HUES48 (cell line): ENCODE results near the gene WFDC12.
"Not testable (repeated sequence)": the region's sequence is repeated elsewhere in the genome, so short reads cannot be mapped to it uniquely, and the experiment has no call there.

Experiments used
- H3K27ac ChIP-seq: one replicate; pipeline ENCODE4 v1.7.0; 2013; ENCODE audit warnings: low read depth, low read length, inconsistent platforms
- H3K27me3 ChIP-seq: 2 replicates; pipeline ENCODE4 v1.6.1; 2013; ENCODE audit warnings: mild to moderate bottlenecking, low read length; ENCODE audit not compliant: control insufficient read depth, insufficient read depth
- H3K36me3 ChIP-seq: 2 replicates; pipeline ENCODE4 v1.6.1; 2013; ENCODE audit warnings: low read length; ENCODE audit not compliant: control insufficient read depth, insufficient read depth
- H3K4me1 ChIP-seq: 2 replicates; pipeline ENCODE4 v1.6.1; 2013; ENCODE audit warnings: mild to moderate bottlenecking, low read length; ENCODE audit not compliant: control insufficient read depth, insufficient read depth
- H3K4me3 ChIP-seq: 2 replicates; pipeline ENCODE4 v1.5.1; 2013; ENCODE audit warnings: mild to moderate bottlenecking, low read depth, low read length
- H3K9ac ChIP-seq: 2 replicates; pipeline ENCODE4 v1.6.1; 2013; ENCODE audit warnings: mild to moderate bottlenecking, low read depth, low read length, moderate library complexity
- H3K9me3 ChIP-seq: 2 replicates; pipeline ENCODE4 v1.6.1; 2013; ENCODE audit warnings: low read length; ENCODE audit not compliant: control insufficient read depth, insufficient read depth

WFDC12 gene

GRCh38 chr20:45149062-45149461, 24.8 kb upstream of the WFDC12 start:
- H3K4me3 ChIP-seq = no peak overlapping the region
- no peaks in the 10 kb centered on the region for H3K4me1 ChIP-seq
- H3K9me3 ChIP-seq = no peaks in the 10 kb centered on the region
- no peak overlapping the region for H3K27ac ChIP-seq
- no peak overlapping the region for H3K9ac ChIP-seq
- H3K27me3 ChIP-seq = peaks cover 11% of the 10 kb centered on the region; the same call in 1 of the 2 replicates
- H3K36me3 ChIP-seq = no peaks in the 10 kb centered on the region

- Histone ChIP-seq H3K4me1 (no peaks in the 10 kb centered on the region), H3K27ac (no peak overlapping the region), H3K4me3 (no peak overlapping the region), H3K36me3 (no peaks in the 10 kb centered on the region), H3K27me3 (no peaks in the 10 kb centered on the region), H3K9ac (no peak overlapping the region), H3K9me3 (peaks cover 3% of the 10 kb centered on the region; the same call in 1 of the 2 replicates)
Observed at GRCh38 chr20:45140836-45141235, 16.6 kb upstream of the WFDC12 start.

- H3K27ac ChIP-seq, H3K9ac ChIP-seq, H3K36me3 ChIP-seq, H3K4me1 ChIP-seq, H3K4me3 ChIP-seq, H3K27me3 ChIP-seq, H3K9me3 ChIP-seq: not testable (repeated sequence)
Observed at GRCh38 chr20:45139733-45140375, 15.6 kb upstream of the WFDC12 start.

- no peaks in the 10 kb centered on the region for H3K36me3 ChIP-seq
- peaks cover 3% of the 10 kb centered on the region; the same call in 1 of the 2 replicates for H3K9me3 ChIP-seq
- no peak overlapping the region for H3K4me3 ChIP-seq
- H3K27me3 ChIP-seq = no peaks in the 10 kb centered on the region
- no peaks in the 10 kb centered on the region for H3K4me1 ChIP-seq
- H3K9ac ChIP-seq = no peak overlapping the region
- H3K27ac ChIP-seq = no peak overlapping the region
Observed at GRCh38 chr20:45138561-45139300, 14.5 kb upstream of the WFDC12 start.

- Histone ChIP-seq H3K9ac (no peak overlapping the region), H3K4me1 (no peaks in the 10 kb centered on the region), H3K27me3 (no peaks in the 10 kb centered on the region), H3K27ac (no peak overlapping the region), H3K9me3 (peaks cover 3% of the 10 kb centered on the region; the same call in 1 of the 2 replicates), H3K36me3 (no peaks in the 10 kb centered on the region), H3K4me3 (no peak overlapping the region)
Observed at GRCh38 chr20:45136911-45137310, 12.6 kb upstream of the WFDC12 start.

- Histone ChIP-seq H3K27me3 (no peaks in the 10 kb centered on the region; the same call in 1 of the 2 replicates), H3K36me3 (no peaks in the 10 kb centered on the region), H3K9me3 (no peaks in the 10 kb centered on the region), H3K9ac (no peak overlapping the region), H3K4me1 (no peaks in the 10 kb centered on the region), H3K4me3 (no peak overlapping the region), H3K27ac (no peak overlapping the region)
Observed at GRCh38 chr20:45128099-45128498, 3.8 kb upstream of the WFDC12 start.

- no peaks in the 10 kb centered on the region for H3K4me1 ChIP-seq
- no peak overlapping the region for H3K4me3 ChIP-seq
- H3K27me3 ChIP-seq = peaks cover 4% of the 10 kb centered on the region; the same call in 1 of the 2 replicates
- no peak overlapping the region for H3K27ac ChIP-seq
- H3K9me3 ChIP-seq = no peaks in the 10 kb centered on the region
- no peaks in the 10 kb centered on the region for H3K36me3 ChIP-seq
- no peak overlapping the region for H3K9ac ChIP-seq
Observed at GRCh38 chr20:45121388-45121787, 2.9 kb downstream of the WFDC12 start.

- Histone ChIP-seq H3K36me3 (no peaks in the 10 kb centered on the region), H3K4me3 (no peak overlapping the region), H3K27me3 (0 out of 2 replicates have a peak, but pooled peaks cover 4% of the 10 kb centered on the region), H3K9ac (no peak overlapping the region), H3K9me3 (no peaks in the 10 kb centered on the region), H3K27ac (no peak overlapping the region), H3K4me1 (no peaks in the 10 kb centered on the region)
Observed at GRCh38 chr20:45119556-45120266, 4.6 kb downstream of the WFDC12 start.

- Histone ChIP-seq H3K27ac (no peak overlapping the region), H3K9ac (no peak overlapping the region), H3K27me3 (0 out of 2 replicates have a peak, but pooled peaks cover 4% of the 10 kb centered on the region)
Observed at GRCh38 chr20:45118028-45118427, 6.2 kb downstream of the WFDC12 start.

GRCh38 chr20:45117581-45117980, 6.7 kb downstream of the WFDC12 start:
- Histone ChIP-seq H3K27ac (no peak overlapping the region), H3K9me3 (no peaks in the 10 kb centered on the region), H3K36me3 (no peaks in the 10 kb centered on the region), H3K27me3 (0 out of 2 replicates have a peak, but pooled peaks cover 2% of the 10 kb centered on the region), H3K9ac (no peak overlapping the region), H3K4me1 (no peaks in the 10 kb centered on the region), H3K4me3 (no peak overlapping the region)

More at GRCh38 chr20:45118028-45118427, 6.2 kb downstream of the WFDC12 start:
- Histone ChIP-seq H3K4me1 (no peaks in the 10 kb centered on the region), H3K36me3 (no peaks in the 10 kb centered on the region), H3K4me3 (no peak overlapping the region), H3K9me3 (no peaks in the 10 kb centered on the region)

- H3K9me3 ChIP-seq = no peaks in the 10 kb centered on the region
- no peaks in the 10 kb centered on the region for H3K27me3 ChIP-seq
- H3K27ac ChIP-seq = no peak overlapping the region
- H3K9ac ChIP-seq = no peak overlapping the region
- no peaks in the 10 kb centered on the region for H3K36me3 ChIP-seq
- H3K4me3 ChIP-seq = no peak overlapping the region
- H3K4me1 ChIP-seq = no peaks in the 10 kb centered on the region
Observed at GRCh38 chr20:45115829-45116228, 8.4 kb downstream of the WFDC12 start.
